Coronary artery (tissue), 2 donors: ENCODE data around the gene SUN1.

ENCODE experiments used
- DNase-seq: peaks from one replicate; pipeline ENCODE4 v3.0.0-alpha.2; 2017; ENCODE audit warnings: low spot score
- H3K27ac ChIP-seq, 2 donors: fragments of 200-600 bp; sonication (generic); one replicate each; pipeline ENCODE4 v1.5.1; 2016 to 2019
- H3K4me3 ChIP-seq: fragments of 200-600 bp; sonication (generic); 2 replicates; pipeline ENCODE4 v1.5.1; 2016; ENCODE audit warnings: mild to moderate bottlenecking, moderate library complexity
- TF ChIP-seq, protein P1 (sequence below): fragments of 200-600 bp; sonication (generic); IDR thresholded peaks from one replicate; pipeline ENCODE4 v1.5.1; 2019; ENCODE audit warnings: antibody characterized with exemption

The SUN1 gene

DNA sequence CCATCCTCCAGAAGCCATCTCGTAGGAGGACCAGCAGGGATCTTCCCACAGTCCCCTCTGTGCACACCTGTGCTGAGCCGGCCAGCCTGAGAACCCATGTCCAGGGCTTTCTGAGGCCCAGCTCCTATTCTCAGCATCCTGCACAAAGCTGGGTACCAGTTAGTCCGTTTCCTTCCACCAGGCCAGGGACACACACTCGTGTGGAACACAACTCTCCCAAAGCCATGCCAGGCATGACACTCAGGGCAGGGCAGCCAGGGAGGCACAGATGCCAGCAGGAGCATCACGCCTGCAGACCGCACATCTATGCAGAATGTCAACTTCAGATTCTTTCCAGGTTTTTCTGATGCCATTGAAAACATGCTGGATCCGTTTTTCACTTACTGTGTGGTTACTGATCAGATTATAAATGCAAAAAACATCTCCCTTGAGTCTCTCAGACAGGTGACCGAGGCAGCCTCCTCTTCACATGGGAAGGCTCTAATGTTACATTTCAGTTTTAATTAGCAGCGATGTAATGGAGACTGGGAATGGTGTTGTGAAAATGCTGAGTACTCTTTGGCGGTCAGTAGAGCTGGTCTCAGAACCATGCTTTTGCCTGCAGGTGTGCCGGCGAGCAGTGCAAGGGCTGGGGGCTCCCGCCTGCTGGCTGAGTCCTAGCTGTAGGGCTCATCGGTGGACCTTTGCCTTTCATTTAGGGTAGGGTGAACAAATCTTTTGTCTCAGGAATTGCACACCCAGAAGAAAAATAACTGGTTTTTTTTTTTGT, 3.3 kb upstream of the SUN1 start:
- DNase-seq: no peak

DNA sequence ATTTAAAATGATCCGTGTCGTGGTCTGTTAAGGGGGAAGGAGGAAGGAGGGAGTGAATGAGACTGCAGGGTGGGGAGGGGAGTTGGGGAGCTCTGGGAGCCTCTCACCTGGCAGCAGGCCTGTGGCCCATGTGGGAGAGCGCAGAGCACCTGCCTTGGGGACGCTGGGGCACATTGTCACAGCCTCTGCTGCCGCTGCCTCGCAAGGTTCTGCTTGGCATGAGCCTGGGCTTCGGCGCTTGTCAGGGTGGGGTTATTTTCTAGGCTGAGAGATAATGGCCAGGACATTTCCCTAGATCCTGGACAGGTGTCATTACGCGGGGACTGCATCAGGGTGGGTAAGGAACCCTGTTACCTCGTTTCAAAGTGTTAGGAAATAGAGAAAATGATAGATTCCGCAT, 2.2 kb upstream of the SUN1 start:
- TF ChIP-seq, protein P1, sequence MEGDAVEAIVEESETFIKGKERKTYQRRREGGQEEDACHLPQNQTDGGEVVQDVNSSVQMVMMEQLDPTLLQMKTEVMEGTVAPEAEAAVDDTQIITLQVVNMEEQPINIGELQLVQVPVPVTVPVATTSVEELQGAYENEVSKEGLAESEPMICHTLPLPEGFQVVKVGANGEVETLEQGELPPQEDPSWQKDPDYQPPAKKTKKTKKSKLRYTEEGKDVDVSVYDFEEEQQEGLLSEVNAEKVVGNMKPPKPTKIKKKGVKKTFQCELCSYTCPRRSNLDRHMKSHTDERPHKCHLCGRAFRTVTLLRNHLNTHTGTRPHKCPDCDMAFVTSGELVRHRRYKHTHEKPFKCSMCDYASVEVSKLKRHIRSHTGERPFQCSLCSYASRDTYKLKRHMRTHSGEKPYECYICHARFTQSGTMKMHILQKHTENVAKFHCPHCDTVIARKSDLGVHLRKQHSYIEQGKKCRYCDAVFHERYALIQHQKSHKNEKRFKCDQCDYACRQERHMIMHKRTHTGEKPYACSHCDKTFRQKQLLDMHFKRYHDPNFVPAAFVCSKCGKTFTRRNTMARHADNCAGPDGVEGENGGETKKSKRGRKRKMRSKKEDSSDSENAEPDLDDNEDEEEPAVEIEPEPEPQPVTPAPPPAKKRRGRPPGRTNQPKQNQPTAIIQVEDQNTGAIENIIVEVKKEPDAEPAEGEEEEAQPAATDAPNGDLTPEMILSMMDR: no peak
- no peak overlapping the region for H3K4me3 ChIP-seq
- DNase-seq: no peak
- peak overlapping the region; percentile 78 to 84 for H3K27ac ChIP-seq

More for the DNA sequence above, 3.3 kb upstream of the SUN1 start:
- H3K4me3 ChIP-seq: no peak overlapping the region
- TF ChIP-seq, protein P1: no peak
- peak overlapping the region in 1 of 2 donors; percentile 43 for H3K27ac ChIP-seq

DNA sequence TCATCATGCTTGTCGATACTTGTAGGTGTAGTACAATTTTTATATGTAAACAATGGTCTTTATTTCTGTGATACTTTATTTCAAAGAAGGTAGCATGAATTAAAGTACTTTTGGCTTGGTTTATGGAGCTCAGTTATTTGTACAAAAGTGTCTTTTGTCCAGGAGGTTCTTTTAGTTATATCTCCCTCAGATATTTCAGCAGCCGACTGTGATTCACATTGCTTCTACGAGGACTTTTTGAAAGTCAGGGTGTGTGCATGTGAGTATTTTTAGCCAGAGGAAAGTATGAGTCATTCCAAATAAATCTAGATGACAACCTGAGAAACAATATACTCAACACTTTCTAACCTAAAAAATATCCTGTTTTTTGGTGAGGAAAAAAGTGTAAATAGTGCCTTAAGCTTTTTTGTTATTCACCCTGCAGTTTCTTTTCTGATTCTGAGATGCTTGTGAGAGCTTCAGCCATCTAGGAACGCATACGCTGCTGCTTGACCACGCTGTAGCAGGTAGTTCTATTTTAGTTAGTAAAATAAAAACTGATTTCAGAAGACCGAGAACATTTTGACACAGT, 595 bp upstream of the SUN1 start:
- H3K4me3 ChIP-seq: peak overlapping the region; percentile 26
- no peak for DNase-seq
- TF ChIP-seq, protein P1: no peak
- peak overlapping the region; percentile 78 to 84 for H3K27ac ChIP-seq

DNA sequence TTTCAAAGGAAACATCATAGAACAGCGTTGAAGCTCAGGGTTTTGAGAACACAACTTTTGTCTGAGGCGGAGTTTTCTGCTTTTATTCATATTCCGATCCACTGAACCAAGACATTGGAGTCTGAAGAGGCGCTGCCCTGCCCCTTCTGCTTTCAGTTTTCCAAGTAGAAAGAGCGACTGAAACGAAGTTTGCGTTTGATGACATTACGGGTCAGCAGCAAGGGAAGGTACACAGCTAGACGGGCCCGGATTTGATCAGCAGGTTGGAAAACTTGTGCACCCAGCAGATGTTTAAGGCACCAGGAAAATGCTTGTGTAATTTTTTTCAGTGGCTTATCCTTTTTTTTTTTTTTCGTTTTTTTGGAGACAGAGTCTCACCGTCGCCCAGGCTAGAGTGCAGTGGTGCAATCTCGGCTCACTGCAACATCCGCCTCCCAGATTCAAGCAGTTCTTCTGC, 720 bp downstream of the SUN1 start:
- no peak overlapping the region for H3K4me3 ChIP-seq
- H3K27ac ChIP-seq: peak overlapping the region; percentile 78 to 84
- TF ChIP-seq, protein P1: no peak
- no peak for DNase-seq

DNA sequence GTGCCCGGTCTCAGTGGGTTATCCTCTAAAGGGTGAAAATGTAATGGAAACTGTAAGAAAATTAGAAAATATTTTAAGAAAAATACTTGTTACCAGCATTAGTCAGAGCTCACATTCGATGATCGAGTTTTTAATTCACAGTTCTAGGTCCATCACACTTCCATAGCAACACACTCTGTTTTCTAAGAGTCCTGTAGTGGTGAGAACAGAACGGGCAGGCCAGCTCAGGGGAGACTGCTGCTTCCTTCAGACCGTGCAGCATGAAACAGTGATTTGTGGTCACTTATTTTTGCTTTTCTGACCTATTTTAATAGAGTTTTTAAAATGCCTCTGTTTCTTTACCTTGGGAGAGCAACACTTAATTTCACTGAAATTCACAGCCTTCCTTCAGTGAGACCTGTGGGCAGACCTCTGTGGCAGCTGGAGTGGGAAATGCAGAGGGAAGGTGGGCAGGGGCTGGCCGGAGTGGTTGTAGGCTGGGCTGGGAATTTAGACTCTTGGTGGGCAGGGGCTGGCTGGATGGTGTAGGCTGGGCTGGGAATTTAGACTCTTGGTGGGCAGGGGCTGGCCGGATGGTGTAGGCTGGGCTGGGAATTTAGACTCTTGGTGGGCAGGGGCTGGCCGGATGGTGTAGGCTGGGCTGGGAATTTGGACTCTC, 1.5 kb downstream of the SUN1 start:
- peak overlapping the region; percentile 78 to 84 for H3K27ac ChIP-seq
- H3K4me3 ChIP-seq: no peak overlapping the region
- TF ChIP-seq, protein P1: no peak
- no peak for DNase-seq

DNA sequence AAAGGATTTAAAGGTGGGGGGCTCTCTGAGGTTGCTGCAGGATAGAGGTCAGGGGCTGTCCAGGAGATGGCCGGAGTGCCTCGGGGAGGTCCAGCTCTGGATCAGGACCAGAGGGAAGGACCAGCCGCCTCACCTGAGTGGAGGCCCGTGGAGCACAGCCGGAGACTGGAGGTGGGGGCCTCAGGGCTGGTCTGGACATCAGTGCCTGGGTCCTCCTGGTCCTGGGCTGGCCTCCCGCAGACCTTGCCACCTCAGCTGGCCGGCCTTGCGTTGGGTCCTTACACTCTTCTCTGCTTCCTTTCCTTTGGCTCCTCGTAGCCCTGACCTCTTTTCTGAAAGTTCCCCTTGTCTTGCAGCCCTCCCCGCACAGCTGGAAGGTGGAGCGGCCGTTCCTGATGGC, 2.0 kb downstream of the SUN1 start:
- Histone ChIP-seq H3K4me3 (no peak overlapping the region), H3K27ac (peak overlapping the region; percentile 78 to 84)
- DNase-seq: no peak
- TF ChIP-seq, protein P1: no peak
